NB4 (cell line): ENCODE data around the gene ZNF91.

Source experiments
- CTCF ChIP-seq: IDR thresholded peaks from one replicate; pipeline ENCODE4 v1.5.1; 2012; ENCODE audit warnings: low read depth, low read length
- MYC ChIP-seq: IDR thresholded peaks from 2 replicates; pipeline ENCODE4 v1.6.1; 2011; ENCODE audit warnings: low read depth, low read length
- POLR2A ChIP-seq: IDR thresholded peaks from 2 replicates; pipeline ENCODE4 v1.6.1; 2011; ENCODE audit warnings: mild to moderate bottlenecking; ENCODE audit not compliant: insufficient read length; ENCODE audit errors: extremely low read depth

GRCh38 chr19:23394511-23394910 lies 760 bp downstream of the ZNF91 start:
- no peak for TF ChIP-seq CTCF
- no peak for TF ChIP-seq POLR2A
- TF ChIP-seq MYC, result no peak
